ENCODE results near the gene ZEB2. TPM values are rescaled to one million over a fixed set of nuclear protein-coding genes. Genes with fewer than 3 reads are reported as not detected.

The ZEB2 gene
- total and polyA plus RNA-seq, 2 of the 8 experiments (the other 6 are each of a cell fraction or from before 2014, with no cell fraction given) = 0.38 TPM; not detected in 1

- H3K79me2 ChIP-seq (ENCODE audit: control insufficient read depth in 1 of 2, insufficient read depth in 2 of 2, low read length in 2 of 2) = no peaks in the 10 kb centered on the region
- TF ChIP-seq SUZ12 (IDR thresholded peaks at IDR 0.05; ENCODE audit: low read length) = no peak
Measured at GRCh38 chr2:144439993-144440392, 79.9 kb downstream of the ZEB2 start.

More at GRCh38 chr2:144439993-144440392, 79.9 kb downstream of the ZEB2 start:
- no peaks in the 10 kb centered on the region for H4K20me1 ChIP-seq (replicated peaks in 1 of 2; ENCODE audit: control insufficient read depth in 1 of 2, insufficient read depth in 2 of 2, low read length in 2 of 2)
- H3K23ac ChIP-seq (ENCODE audit: insufficient read length) = no peak overlapping the region
- H2BK12ac ChIP-seq (ENCODE audit: low read depth, low read length) = no peak overlapping the region
- H2BK120ac ChIP-seq (replicated peaks; ENCODE audit: low read depth, low read length) = no peak overlapping the region
- no peak overlapping the region for H2BK15ac ChIP-seq (ENCODE audit: low read length)
- H3K27me3 ChIP-seq (replicated peaks in 1 of 4; ENCODE audit: control insufficient read depth in 3 of 4, extremely low read depth in 1 of 4, insufficient read depth in 3 of 4, low read length in 3 of 4) = no peaks in the 10 kb centered on the region; a peak in 1 of 7 replicates
- H3K23me2 ChIP-seq (ENCODE audit: low read depth, low read length) = no peaks in the 10 kb centered on the region
- H4K91ac ChIP-seq (replicated peaks; ENCODE audit: insufficient read length, low read length) = no peak overlapping the region
- no peak overlapping the region for H3K4me3 ChIP-seq (ENCODE audit: extremely low read depth in 1 of 4, insufficient read depth in 2 of 4, low read depth in 3 of 4, low read length in 4 of 4)
- POLR2A ChIA-PET (ENCODE audit: partially characterized antibody) = no interaction called here
- no peak overlapping the region for H3K27ac ChIP-seq (ENCODE audit: low read depth, low read length)
- H3K36me3 ChIP-seq (ENCODE audit: control insufficient read depth in 2 of 4, insufficient read depth in 4 of 4, low read length in 3 of 4) = no peaks in the 10 kb centered on the region
- H2BK20ac ChIP-seq (ENCODE audit: low read length) = no peak overlapping the region
- DNase-seq (ENCODE audit: low read depth in 1 of 2, low spot score in 2 of 2) = no peak
- H3K4ac ChIP-seq (replicated peaks; ENCODE audit: insufficient read length, low read depth, low read length) = no peak overlapping the region
- H4K8ac ChIP-seq (ENCODE audit: extremely low read depth, insufficient read depth, low read length) = no peak overlapping the region
- H3K79me1 ChIP-seq (ENCODE audit: low read depth, low read length) = no peaks in the 10 kb centered on the region
- FAIRE-seq = no peak
- H3K14ac ChIP-seq (ENCODE audit: insufficient read length) = no peak overlapping the region
- H3K56ac ChIP-seq (replicated peaks; ENCODE audit: insufficient read length, low read depth, low read length) = no peak overlapping the region
- H4K5ac ChIP-seq (ENCODE audit: insufficient read length, low read depth, low read length) = no peak overlapping the region
- H2BK5ac ChIP-seq (ENCODE audit: low read depth, low read length) = no peak overlapping the region
- no peak overlapping the region for H2AK5ac ChIP-seq (ENCODE audit: low read depth, low read length)
- H3K4me2 ChIP-seq (ENCODE audit: insufficient read depth in 1 of 2, low read depth in 2 of 2, low read length in 2 of 2) = no peak overlapping the region
- 90% methylated on average over 1 of the region's 1 CpG; no CpG with 5 or more reads in 1 of the 2 experiments for WGBS, 2 experiments (ENCODE audit: extremely low coverage in 1 of 2, insufficient coverage in 1 of 2, insufficient read length in 1 of 2, insufficient replicate concordance in 2 of 2, low coverage in 1 of 2, low lambda C conversion rate in 2 of 2, missing lambda C conversion rate in 1 of 2)
- H3K9ac ChIP-seq (replicated peaks in 1 of 4; ENCODE audit: extremely low read depth in 1 of 4, low read depth in 3 of 4, low read length in 3 of 4) = no peak overlapping the region
- peaks cover 0 to 17% (median 10%) of the 10 kb centered on the region in 4 experiments; a peak in 4 of 7 replicates for H3K4me1 ChIP-seq (replicated peaks in 1 of 4; ENCODE audit: control insufficient read depth in 3 of 4, insufficient read depth in 4 of 4, low read length in 3 of 4)
- no peak overlapping the region for H2AFZ ChIP-seq (ENCODE audit: low read length)
- CTCF ChIA-PET (ENCODE audit: partially characterized antibody) = interaction anchor here (3.7 kb wide), 1 partner anchor 9 kb away, joined by 17 read pairs; no protein-coding TSS in a partner anchor
- H3K18ac ChIP-seq (ENCODE audit: extremely low read depth, low read length) = no peak overlapping the region
- no peaks in the 10 kb centered on the region for H3K9me3 ChIP-seq (ENCODE audit: insufficient read depth in 2 of 2, low read depth in 1 of 2, low read length in 1 of 2)
